HG03045 (cell line): ENCODE results near the gene RNF5.
"Not testable (repeated sequence)": the region's sequence is repeated elsewhere in the genome, so short reads cannot be mapped to it uniquely, and the experiment has no call there.

Experiments used
- ATAC-seq: cut with Tn5 transposase; IDR thresholded peaks from one replicate; pipeline ENCODE4 v1.9.1; 2021; ENCODE audit warnings: mild to moderate bottlenecking, moderate library complexity; ENCODE audit not compliant: unreplicated experiment

The RNF5 gene

DNA sequence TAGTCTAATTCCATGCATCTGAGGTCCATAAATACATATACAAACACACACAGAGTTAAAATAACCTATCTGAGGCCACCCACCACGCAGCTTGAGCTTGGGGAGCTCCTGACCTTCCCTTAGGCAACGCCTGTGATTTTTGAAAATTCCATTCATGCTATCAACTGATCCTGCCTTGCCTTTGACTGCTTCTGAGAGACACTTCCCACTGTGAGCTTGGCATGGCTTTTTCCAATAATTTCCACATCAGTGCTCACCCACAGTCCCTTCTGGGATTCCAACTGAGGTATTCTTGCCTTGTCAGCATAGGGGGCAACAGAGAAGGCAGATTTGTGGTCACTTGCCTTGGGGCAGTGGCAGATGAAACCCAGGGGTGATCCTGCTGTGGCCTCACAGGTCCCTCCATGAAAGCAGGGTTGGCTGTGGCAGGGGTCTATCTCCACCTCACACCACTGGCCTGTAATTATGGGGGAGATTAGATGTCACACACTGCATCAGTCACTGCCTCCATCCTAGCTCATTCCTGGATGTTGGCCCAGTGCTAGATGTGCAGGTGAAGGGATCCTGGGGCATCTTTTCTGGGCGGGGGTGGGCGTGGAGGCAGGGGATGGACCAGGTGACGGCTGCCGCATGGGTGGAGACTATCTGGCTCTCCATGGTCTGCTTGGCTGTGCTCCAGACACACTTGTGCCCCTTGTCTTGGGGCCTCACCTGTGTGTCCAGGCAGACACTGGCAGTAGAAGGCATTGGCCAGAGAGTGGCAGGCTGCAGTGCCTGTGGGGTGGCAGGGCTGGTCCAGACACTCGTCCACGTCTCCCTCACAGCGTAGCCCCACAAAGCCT is 25.4 kb downstream of the RNF5 start:
- ATAC-seq = no peak

GRCh38 chr6:32204268-32204715 is 26.1 kb downstream of the RNF5 start:
- ATAC-seq = no peak

- ATAC-seq = no peak
Measured at GRCh38 chr6:32208996-32209395, 30.8 kb downstream of the RNF5 start.

DNA sequence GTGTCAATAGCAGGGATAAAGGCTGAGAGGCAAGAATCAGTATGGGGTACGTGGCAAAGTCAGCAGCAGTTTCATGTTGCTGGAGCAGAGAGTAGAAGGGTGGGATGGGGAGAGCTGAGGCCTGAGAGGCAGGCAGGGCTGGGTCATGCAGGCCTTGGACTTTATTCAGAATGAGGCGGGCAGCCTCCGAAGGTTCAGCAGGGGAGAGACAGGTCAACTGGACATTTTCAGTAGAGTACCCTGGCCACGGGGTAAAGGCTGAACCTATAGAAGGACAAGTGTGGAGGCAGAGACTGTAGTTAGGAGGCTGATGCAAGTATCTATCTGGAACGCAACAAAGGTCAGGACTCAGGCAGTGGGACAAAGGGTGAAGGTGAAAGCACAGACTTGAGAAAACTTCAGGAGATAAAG is 32.0 kb downstream of the RNF5 start:
- ATAC-seq = no peak

DNA sequence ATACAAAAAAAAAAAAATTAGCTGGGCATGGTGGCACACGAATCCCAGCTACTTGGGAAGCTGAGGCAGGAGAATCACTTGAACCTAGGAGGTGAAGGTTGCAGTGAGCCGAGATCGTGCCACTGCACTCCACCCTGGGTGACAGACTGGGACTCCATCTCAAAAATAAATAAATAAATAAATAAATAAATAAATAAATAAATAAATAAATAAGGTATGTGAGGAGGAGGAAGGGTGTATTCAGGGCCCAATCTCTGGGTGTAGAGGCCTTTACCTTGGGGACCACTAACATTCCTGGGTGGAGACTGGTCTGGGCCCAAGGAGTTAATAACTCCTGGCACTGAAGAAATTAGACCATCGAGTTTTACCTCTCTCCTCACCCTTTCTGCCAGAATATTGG is 33.2 kb downstream of the RNF5 start:
- ATAC-seq = not testable (repeated sequence)

DNA sequence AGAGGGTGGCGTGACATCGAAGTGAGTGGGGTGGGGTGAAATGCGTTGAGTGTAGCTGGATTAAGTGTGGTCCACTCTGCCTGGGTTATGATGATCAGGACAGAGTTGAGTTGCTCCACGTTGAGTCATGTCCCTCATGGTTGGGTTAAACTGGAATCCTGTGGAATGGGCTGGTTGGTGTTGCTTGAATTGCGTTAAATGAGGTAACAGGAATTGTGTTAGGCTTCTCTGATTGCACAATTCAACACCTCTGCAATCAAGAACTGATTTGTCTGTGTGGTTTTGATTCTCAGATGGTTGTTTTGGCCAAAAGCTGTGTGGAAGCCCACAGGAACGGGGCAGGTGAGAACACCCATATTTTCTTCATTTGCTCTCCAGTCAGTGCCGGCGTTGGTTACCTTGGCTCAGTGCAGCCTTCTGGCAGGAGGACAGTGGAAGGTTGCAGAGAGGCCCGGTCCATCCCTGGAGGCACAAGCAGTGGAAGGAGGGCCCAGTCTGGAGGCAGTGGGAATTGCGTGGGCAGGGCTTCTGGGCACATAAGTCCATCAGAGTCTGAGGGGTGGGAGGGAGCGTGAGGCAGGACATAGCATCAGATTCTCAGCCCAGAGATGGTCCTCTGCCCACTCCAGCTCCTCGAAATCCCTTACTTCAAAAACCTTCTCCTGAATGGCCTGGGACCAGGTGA is 34.0 kb downstream of the RNF5 start:
- ATAC-seq = no peak

- ATAC-seq = no peak
Measured at GRCh38 chr6:32213649-32214048, 35.4 kb downstream of the RNF5 start.

DNA sequence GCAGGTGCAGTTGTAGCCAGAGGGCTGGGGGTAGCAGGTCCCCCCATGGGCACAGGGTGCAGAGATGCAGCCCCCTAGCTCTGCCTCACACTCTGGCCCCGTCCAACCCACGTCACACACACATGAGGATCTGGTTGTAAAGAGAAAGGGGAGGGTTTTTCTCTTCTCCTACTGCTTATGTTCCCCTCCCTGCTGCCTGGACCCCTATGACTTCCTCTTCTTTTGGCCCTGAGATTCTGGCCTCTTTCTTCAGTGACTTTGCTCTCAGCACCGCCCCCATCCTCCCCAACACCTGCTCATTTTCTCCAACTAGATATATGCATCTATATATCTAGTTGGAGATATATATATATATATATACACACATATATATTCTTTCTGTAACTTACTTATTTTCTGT is 35.9 kb downstream of the RNF5 start:
- no peak for ATAC-seq

GRCh38 chr6:32215617-32216016 is 37.4 kb downstream of the RNF5 start:
- ATAC-seq = no peak

DNA sequence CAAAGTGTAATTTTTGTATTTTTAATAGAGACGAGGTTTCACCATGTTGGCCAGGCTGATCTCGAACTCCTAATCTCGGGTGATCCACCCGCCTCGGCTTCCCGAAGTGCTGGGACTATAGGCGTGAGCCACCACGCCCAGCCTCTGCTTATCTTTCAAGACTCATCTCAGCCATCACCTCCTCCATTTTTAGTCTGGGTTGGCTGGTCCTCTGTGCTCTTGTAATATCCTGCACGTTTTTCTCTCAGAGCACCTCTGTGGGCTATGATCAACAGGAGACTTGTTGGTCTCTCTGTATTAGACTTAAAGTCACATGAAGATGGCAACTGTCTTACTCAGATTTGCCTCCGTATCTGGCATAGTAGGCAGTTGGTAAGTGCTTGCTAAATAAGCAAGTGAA is 38.1 kb downstream of the RNF5 start:
- no peak for ATAC-seq

DNA sequence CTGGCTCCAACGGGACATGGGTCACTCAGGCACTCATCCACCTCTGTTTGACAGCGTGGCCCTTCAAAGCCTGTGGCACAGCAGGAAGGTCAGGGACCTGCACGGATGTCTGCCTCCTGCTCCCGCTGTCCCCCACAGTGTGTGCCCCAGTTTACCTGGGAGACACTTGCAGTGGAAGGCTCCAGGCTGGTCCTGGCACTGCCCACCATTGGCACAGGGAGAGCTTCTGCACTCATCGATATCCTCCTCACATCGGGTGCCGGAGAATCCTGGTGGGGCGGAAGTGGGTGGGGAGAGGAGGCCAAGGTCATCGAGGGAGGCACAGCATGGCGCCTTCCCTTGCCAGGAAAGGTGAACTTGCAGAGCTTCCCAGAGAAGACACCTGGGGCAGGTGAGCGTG is 38.8 kb downstream of the RNF5 start:
- no peak for ATAC-seq

DNA sequence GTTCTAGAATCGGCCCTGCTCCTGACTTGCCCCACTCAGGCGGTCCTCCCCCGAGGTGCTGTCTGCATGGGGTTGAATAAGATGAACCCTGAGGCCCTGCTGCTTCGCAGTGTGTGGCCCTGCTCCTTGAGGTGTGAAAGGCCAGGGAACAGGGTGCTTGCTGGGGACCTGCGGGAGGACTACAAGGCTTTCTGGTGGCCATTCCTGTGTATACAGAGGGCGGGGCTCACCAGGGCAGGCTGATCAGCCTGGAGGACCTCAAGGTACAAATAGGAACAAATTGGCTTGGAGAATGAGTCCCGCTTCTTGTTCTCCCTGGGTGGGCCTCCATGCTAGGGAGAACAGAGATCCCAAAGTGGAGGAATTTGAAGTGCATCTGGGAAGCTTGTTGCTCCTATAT is 40.0 kb downstream of the RNF5 start:
- ATAC-seq = no peak

DNA sequence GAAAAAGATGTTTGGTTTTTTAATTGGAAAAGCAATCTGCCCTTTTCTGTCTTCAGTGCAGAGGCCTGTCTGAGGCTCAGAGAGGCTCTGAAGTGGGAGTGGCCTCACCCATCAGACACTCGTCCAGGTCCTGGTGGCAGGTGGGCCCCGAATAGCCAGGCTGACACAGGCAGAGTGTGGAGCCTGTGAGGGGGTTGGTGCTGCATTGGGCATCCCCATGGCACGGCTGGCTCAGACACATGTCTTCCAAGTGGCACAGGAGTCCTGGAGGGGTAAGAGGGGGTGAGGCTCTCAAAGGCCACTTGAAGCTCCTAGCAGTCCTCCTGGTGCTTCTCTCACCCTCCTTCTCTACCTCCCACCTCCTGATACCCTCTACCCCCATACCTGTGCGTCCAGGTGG is 41.8 kb downstream of the RNF5 start:
- no peak for ATAC-seq

GRCh38 chr6:32222333-32223230 is 44.4 kb downstream of the RNF5 start:
- ATAC-seq = no peak

GRCh38 chr6:32223258-32224235 is 45.3 kb downstream of the RNF5 start, which contains the start of gene NOTCH4:
NOTCH4 (minus strand) TSS chr6:32224067; CDS start chr6:32223928, 139 bp downstream.
- no peak for ATAC-seq

DNA sequence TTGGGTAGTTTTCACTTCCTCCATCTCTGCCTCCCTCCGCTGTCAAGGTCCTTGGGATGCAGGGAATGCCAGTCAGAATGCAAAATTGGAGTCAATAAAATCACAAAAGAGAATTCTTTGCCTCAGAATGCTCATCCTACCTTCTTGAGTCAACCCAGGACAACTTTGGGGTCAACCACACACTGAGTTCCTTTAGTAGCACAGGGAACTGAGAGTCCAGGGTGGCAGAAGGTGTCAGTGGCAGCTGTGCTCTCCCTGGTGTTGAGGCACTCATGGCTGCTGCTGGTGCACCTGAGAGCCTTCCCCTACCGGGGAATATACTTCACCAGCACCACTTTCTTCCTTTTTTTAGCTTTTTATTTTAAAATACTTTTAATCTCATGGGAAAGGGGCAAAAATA is 46.5 kb downstream of the RNF5 start:
- no peak for ATAC-seq

DNA sequence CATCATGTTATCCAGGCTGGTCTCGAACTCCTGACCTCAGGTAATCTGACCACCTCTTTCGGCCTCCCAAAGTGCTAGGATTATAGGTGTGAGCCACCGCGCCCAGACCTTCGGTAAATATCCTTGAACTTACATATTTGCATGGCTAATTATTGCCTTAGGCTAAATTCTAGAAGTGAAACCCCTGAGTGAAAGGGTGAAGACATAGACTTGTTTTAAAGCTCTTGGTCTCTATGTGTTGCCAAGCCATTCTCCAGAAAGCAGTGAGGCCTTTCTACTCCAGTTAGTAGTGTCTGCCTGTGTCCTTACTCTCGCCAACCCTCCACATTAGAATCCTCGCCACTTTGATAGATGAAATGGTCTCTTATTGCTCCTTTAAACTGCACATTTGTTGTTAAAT is 48.2 kb downstream of the RNF5 start:
- no peak for ATAC-seq
